H1 (cell line): ENCODE measurements around the gene SPATS2L. TPM values are rescaled to one million over a fixed set of nuclear protein-coding genes. Genes with fewer than 3 reads are reported as not detected.

Experiments
- CTCF ChIA-PET: fragments of 300-600 bp; sonication (Branson Sonifier 250); formaldehyde crosslinking; loops from one replicate; lab custom pipeline; 2021; ENCODE audit not compliant: partially characterized antibody; lab: Charles Lee
- POLR2A ChIA-PET: fragments of 300-600 bp; sonication (Branson Sonifier 250); formaldehyde crosslinking; loops from one replicate; lab custom pipeline; 2021; ENCODE audit warnings: inconsistent platforms; ENCODE audit not compliant: partially characterized antibody; lab: Charles Lee
- DNase-seq, 2 experiments: peaks; one replicate each; pipeline versions ENCODE4 v3.0.0 to v3.0.0-alpha.2; 2010 to 2022; ENCODE audit warnings: low spot score in 2 of 2, low read depth in 1 of 2, mixed read lengths in 1 of 2
- FAIRE-seq: peaks from 2 replicates; lab custom pipeline; 2011; peaks lifted over from hg19 to GRCh38; lab: Jason Lieb, UNC
- H2AFZ ChIP-seq: 2 replicates; pipeline ENCODE4 v1.8.1; 2012; ENCODE audit warnings: low read length, inconsistent platforms
- H2AK5ac ChIP-seq: 2 replicates; pipeline ENCODE4 v1.6.1; 2013; ENCODE audit warnings: low read depth, low read length
- H2BK120ac ChIP-seq: replicated peaks from 2 replicates; pipeline ENCODE3; 2013; ENCODE audit warnings: low read depth, low read length, inconsistent platforms
- H2BK12ac ChIP-seq: 2 replicates; pipeline ENCODE4 v1.6.1; 2013; ENCODE audit warnings: low read depth, low read length
- H2BK15ac ChIP-seq: 2 replicates; pipeline ENCODE4 v1.6.1; 2013; ENCODE audit warnings: low read length
- H2BK20ac ChIP-seq: 2 replicates; pipeline ENCODE4 v1.6.1; 2013; ENCODE audit warnings: low read length
- H2BK5ac ChIP-seq: 2 replicates; pipeline ENCODE4 v1.6.1; 2013; ENCODE audit warnings: low read depth, low read length
- H3K14ac ChIP-seq: 2 replicates; pipeline ENCODE4 v1.6.1; 2013; ENCODE audit warnings: inconsistent platforms; ENCODE audit not compliant: insufficient read length
- H3K18ac ChIP-seq: 2 replicates; pipeline ENCODE4 v1.6.1; 2013; ENCODE audit warnings: low read length; ENCODE audit errors: extremely low read depth
- H3K23ac ChIP-seq: 2 replicates; pipeline ENCODE4 v1.6.1; 2013; ENCODE audit warnings: inconsistent platforms; ENCODE audit not compliant: insufficient read length
- H3K23me2 ChIP-seq: 2 replicates; pipeline ENCODE4 v1.6.1; 2013; ENCODE audit warnings: low read depth, low read length
- H3K27ac ChIP-seq: 2 replicates; pipeline ENCODE4 v1.6.1; 2011; ENCODE audit warnings: low read depth, low read length, inconsistent platforms
- H3K27me3 ChIP-seq, 4 experiments: replicated peaks in 1 of 4; 1 replicate in 1 of 4; 2 replicates in 3 of 4; pipeline versions ENCODE4 v1.6.1 to v1.8.1; 2011 to 2013; ENCODE audit warnings: low read length in 3 of 4, mild to moderate bottlenecking in 3 of 4, inconsistent platforms in 2 of 4, mixed read lengths in 2 of 4, moderate library complexity in 1 of 4; ENCODE audit not compliant: control insufficient read depth in 3 of 4, insufficient read depth in 3 of 4; ENCODE audit errors: extremely low read depth in 1 of 4
- H3K36me3 ChIP-seq, 4 experiments: 2 replicates each; pipeline versions ENCODE4 v1.6.1 to v1.8.1; 2011 to 2013; ENCODE audit warnings: mild to moderate bottlenecking in 4 of 4, low read length in 3 of 4, moderate library complexity in 2 of 4, control low read depth in 1 of 4, inconsistent platforms in 1 of 4; ENCODE audit not compliant: insufficient read depth in 4 of 4, control insufficient read depth in 2 of 4
- H3K4ac ChIP-seq: replicated peaks from 2 replicates; pipeline ENCODE3; 2013; ENCODE audit warnings: low read length, low read depth, mixed read lengths, inconsistent platforms; ENCODE audit not compliant: insufficient read length
- H3K4me1 ChIP-seq, 4 experiments: replicated peaks in 1 of 4; 1 replicate in 1 of 4; 2 replicates in 3 of 4; pipeline versions ENCODE4 v1.6.1 to v1.8.1; 2011 to 2013; ENCODE audit warnings: low read length in 3 of 4, inconsistent platforms in 2 of 4, mixed read lengths in 1 of 4; ENCODE audit not compliant: insufficient read depth in 4 of 4, control insufficient read depth in 3 of 4
- H3K4me2 ChIP-seq, 2 experiments: 2 replicates each; pipeline versions ENCODE4 v1.6.1 to v1.8.1; 2011 to 2013; ENCODE audit warnings: low read depth in 2 of 2, low read length in 2 of 2, control low read depth in 1 of 2, inconsistent platforms in 1 of 2, mild to moderate bottlenecking in 1 of 2; ENCODE audit not compliant: insufficient read depth in 1 of 2
- H3K4me3 ChIP-seq, 4 experiments: fragments of 200-600, 300-600 bp in 1 of 4; sonication (generic), shearing (Covaris generic), sonication (Bioruptor Twin) in 1 of 4; 2 replicates each; pipeline versions ENCODE4 v1.5.1 to v1.8.1; 2011 to 2016; ENCODE audit warnings: low read length in 4 of 4, low read depth in 3 of 4, control low read depth in 2 of 4, inconsistent platforms in 2 of 4, mild to moderate bottlenecking in 2 of 4, mixed read lengths in 1 of 4, moderate library complexity in 1 of 4; ENCODE audit not compliant: insufficient read depth in 2 of 4; ENCODE audit errors: extremely low read depth in 1 of 4
- H3K56ac ChIP-seq: replicated peaks from 2 replicates; pipeline ENCODE3; 2013; ENCODE audit warnings: low read depth, mild to moderate bottlenecking, mixed read lengths, low read length, inconsistent platforms; ENCODE audit not compliant: insufficient read length
- H3K79me1 ChIP-seq: 2 replicates; pipeline ENCODE4 v1.6.1; 2013; ENCODE audit warnings: low read depth, low read length, control low read depth
- H3K79me2 ChIP-seq, 2 experiments: 2 replicates each; pipeline versions ENCODE4 v1.6.1 to v1.8.1; 2012 to 2013; ENCODE audit warnings: low read length in 2 of 2, mild to moderate bottlenecking in 2 of 2, inconsistent platforms in 1 of 2; ENCODE audit not compliant: insufficient read depth in 2 of 2, control insufficient read depth in 1 of 2
- H3K9ac ChIP-seq, 4 experiments: replicated peaks in 1 of 4; 1 replicate in 1 of 4; 2 replicates in 3 of 4; pipeline versions ENCODE4 v1.6.1 to v1.8.1; 2011 to 2013; ENCODE audit warnings: low read depth in 3 of 4, low read length in 3 of 4, control low read depth in 2 of 4, mild to moderate bottlenecking in 2 of 4, moderate library complexity in 2 of 4, inconsistent platforms in 1 of 4; ENCODE audit errors: extremely low read depth in 1 of 4
- H3K9me3 ChIP-seq, 2 experiments: 2 replicates each; pipeline versions ENCODE4 v1.6.1 to v1.8.1; 2012 to 2013; ENCODE audit warnings: mild to moderate bottlenecking in 2 of 2, moderate library complexity in 2 of 2, control low read depth in 1 of 2, inconsistent platforms in 1 of 2, low read depth in 1 of 2, low read length in 1 of 2, mixed read lengths in 1 of 2; ENCODE audit not compliant: insufficient read depth in 2 of 2
- H4K20me1 ChIP-seq, 2 experiments: replicated peaks in 1 of 2; 2 replicates each; pipeline versions ENCODE3 to v1.8.1; 2011 to 2013; ENCODE audit warnings: inconsistent platforms in 2 of 2, low read length in 2 of 2, mild to moderate bottlenecking in 1 of 2; ENCODE audit not compliant: insufficient read depth in 2 of 2, control insufficient read depth in 1 of 2
- H4K5ac ChIP-seq: 2 replicates; pipeline ENCODE4 v1.6.1; 2013; ENCODE audit warnings: low read length, low read depth, mixed read lengths, inconsistent platforms; ENCODE audit not compliant: insufficient read length
- H4K8ac ChIP-seq: 2 replicates; pipeline ENCODE4 v1.8.0; 2013; ENCODE audit warnings: mild to moderate bottlenecking, moderate library complexity, low read length, inconsistent platforms; ENCODE audit not compliant: insufficient read depth; ENCODE audit errors: extremely low read depth
- H4K91ac ChIP-seq: replicated peaks from 2 replicates; pipeline ENCODE3; 2013; ENCODE audit warnings: low read length, mixed read lengths, inconsistent platforms; ENCODE audit not compliant: insufficient read length
- GABPA ChIP-seq: IDR thresholded peaks from 2 replicates; pipeline ENCODE4 v1.6.1; 2011; ENCODE audit warnings: mild to moderate bottlenecking, low read length, moderate library complexity, borderline replicate concordance; ENCODE audit not compliant: insufficient read depth
- SUZ12 ChIP-seq: fragments of 200-600 bp; sonication (generic); IDR thresholded peaks from 2 replicates; pipeline ENCODE4 v1.6.1; 2012; ENCODE audit warnings: mild to moderate bottlenecking, inconsistent platforms, low read length, moderate library complexity, mixed read lengths
- polyA plus RNA-seq, 7 experiments: library from polyadenylated mRNA; depleted of rRNA in 3 of 7; stranded (reverse) in 5 of 7; unstranded in 2 of 7; fragments of >200 nt in 5 of 7; fragments of 200-250 nt in 2 of 7; gene quantifications; 1 replicate in 5 of 7; 2 replicates in 1 of 7; 4 replicates in 1 of 7; pipeline versions ENCODE4 v1.2.1 to v1.2.3, GENCODE V29; 2011 to 2013; ENCODE audit warnings: missing spikeins in 2 of 7, mixed read lengths in 2 of 7
- total RNA-seq: library from RNA; stranded (reverse); fragmentation: NEBNext Ultra II Directional; extraction: Animal tissue kit (Norgen Biotek cat#: 25700); gene quantifications from 2 replicates; pipeline ENCODE4 v1.2.1, GENCODE V29; 2021

Gene SPATS2L
- total and polyA plus RNA-seq, 2 of the 8 experiments (the other 6 are each of a cell fraction or from before 2014, with no cell fraction given), result 67.3 to 189 TPM

- ChIA-PET POLR2A (interaction anchor here (3.1 kb wide), 1 partner anchor 28 kb away, joined by 8 read pairs; the partner anchor contains the start of gene KCTD18), CTCF (interaction anchor here (0.6 to 6.1 kb wide), 28 partner anchors 8 to 508 kb away, joined by 3 to 49 read pairs (median 5); partner anchors contain the start of gene KCTD18)
- Histone ChIP-seq H2BK15ac (no peak overlapping the region), H2BK12ac (no peak overlapping the region), H3K27me3 (no peaks in the 10 kb centered on the region), H4K20me1 (no peaks in the 10 kb centered on the region), H3K36me3 (peaks cover 2 to 16% (median 11%) of the 10 kb centered on the region in 4 experiments; a peak in 5 of 8 replicates), H2AK5ac (no peak overlapping the region), H4K91ac (no peak overlapping the region), H3K18ac (no peak overlapping the region), H3K79me1 (no peaks in the 10 kb centered on the region), H3K56ac (no peak overlapping the region), H3K14ac (no peak overlapping the region), H3K4me3 (no peak overlapping the region), H4K5ac (no peak overlapping the region), H2BK5ac (no peak overlapping the region), H3K27ac (no peak overlapping the region), H3K4ac (no peak overlapping the region), H3K9ac (no peak overlapping the region), H3K23me2 (no peaks in the 10 kb centered on the region), H3K23ac (no peak overlapping the region), H2BK20ac (no peak overlapping the region), H2BK120ac (no peak overlapping the region), H2AFZ (no peak overlapping the region), H3K9me3 (no peaks in the 10 kb centered on the region), H4K8ac (no peak overlapping the region), H3K4me2 (no peak overlapping the region), H3K4me1 (peaks cover 0 to 6% (median 2%) of the 10 kb centered on the region in 4 experiments; a peak in 3 of 7 replicates), H3K79me2 (no peaks in the 10 kb centered on the region)
- FAIRE-seq (no peak), DNase-seq (no peak)
- no peak for TF ChIP-seq GABPA
- TF ChIP-seq SUZ12, result no peak
Measured at GRCh38 chr2:200482194-200482593, 175.7 kb downstream of the SPATS2L start.
